ES-I3 (cell line): ENCODE data around the gene TNS4.

Experiments
- H3K36me3 ChIP-seq: 2 replicates; pipeline ENCODE4 v1.6.1; 2013; ENCODE audit warnings: mild to moderate bottlenecking, low read length, control low read depth, moderate library complexity; ENCODE audit not compliant: insufficient read depth
- H3K4me1 ChIP-seq: 2 replicates; pipeline ENCODE4 v1.6.1; 2013; ENCODE audit warnings: mild to moderate bottlenecking, control low read depth, low read length; ENCODE audit not compliant: insufficient read depth
- H3K9ac ChIP-seq: 2 replicates; pipeline ENCODE4 v1.6.1; 2013; ENCODE audit warnings: low read depth, mild to moderate bottlenecking, low read length, moderate library complexity
- H3K9me3 ChIP-seq: 2 replicates; pipeline ENCODE4 v1.6.1; 2013; ENCODE audit warnings: mild to moderate bottlenecking, low read length, moderate library complexity; ENCODE audit not compliant: control insufficient read depth, insufficient read depth

TNS4 gene

DNA sequence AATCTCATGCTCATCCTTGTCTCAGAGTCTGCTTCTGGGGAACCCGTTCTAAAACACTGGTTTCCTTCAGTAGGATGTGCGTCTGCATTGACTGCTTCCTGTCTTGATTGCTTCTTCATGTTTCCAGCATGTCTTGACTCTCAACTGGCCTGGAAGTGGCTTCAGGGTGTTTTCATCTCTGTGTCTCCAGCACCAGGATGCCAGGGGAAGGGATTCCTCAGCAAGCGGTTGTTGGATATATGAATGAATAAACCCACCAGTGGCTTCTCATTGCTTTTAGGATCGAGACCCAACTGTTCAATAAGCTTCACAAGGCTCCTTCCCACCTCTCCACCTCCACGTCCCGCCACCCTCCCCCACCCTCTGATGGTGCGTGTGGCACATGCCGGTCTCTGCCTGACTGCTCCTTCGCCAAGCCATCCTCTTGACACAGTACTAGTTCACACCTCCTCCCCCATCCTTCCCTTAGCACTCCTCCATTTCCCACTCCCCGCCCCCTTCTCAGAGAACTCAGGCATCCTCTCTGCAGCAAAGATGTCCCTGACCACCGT is 14.1 kb upstream of the TNS4 start:
- Histone ChIP-seq H3K9me3 (no peaks in the 10 kb centered on the region), H3K9ac (no peak overlapping the region), H3K4me1 (peaks cover 14% of the 10 kb centered on the region), H3K36me3 (no peaks in the 10 kb centered on the region)

DNA sequence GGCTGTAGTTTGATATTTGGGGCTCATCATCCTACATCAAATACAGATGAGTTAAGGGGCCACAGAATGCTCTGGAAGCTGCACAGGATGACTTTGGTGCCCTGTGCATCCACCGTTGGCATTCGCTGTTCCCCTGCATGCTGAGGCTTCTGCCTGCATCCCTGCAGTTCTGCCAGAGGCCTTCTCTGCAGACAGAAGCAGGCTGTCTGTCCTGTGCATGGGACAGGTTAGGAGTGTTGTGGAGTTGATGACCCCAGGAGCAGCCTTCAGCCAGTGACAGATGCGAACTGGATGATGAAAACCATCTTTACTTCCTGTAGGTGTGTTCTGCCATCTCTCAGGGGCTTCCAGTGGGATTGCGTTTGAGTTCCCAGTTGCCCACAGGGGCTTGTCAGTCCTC is 13.6 kb upstream of the TNS4 start:
- no peak overlapping the region for H3K9ac ChIP-seq
- H3K36me3 ChIP-seq = no peaks in the 10 kb centered on the region
- peaks cover 18% of the 10 kb centered on the region for H3K4me1 ChIP-seq
- no peaks in the 10 kb centered on the region for H3K9me3 ChIP-seq

DNA sequence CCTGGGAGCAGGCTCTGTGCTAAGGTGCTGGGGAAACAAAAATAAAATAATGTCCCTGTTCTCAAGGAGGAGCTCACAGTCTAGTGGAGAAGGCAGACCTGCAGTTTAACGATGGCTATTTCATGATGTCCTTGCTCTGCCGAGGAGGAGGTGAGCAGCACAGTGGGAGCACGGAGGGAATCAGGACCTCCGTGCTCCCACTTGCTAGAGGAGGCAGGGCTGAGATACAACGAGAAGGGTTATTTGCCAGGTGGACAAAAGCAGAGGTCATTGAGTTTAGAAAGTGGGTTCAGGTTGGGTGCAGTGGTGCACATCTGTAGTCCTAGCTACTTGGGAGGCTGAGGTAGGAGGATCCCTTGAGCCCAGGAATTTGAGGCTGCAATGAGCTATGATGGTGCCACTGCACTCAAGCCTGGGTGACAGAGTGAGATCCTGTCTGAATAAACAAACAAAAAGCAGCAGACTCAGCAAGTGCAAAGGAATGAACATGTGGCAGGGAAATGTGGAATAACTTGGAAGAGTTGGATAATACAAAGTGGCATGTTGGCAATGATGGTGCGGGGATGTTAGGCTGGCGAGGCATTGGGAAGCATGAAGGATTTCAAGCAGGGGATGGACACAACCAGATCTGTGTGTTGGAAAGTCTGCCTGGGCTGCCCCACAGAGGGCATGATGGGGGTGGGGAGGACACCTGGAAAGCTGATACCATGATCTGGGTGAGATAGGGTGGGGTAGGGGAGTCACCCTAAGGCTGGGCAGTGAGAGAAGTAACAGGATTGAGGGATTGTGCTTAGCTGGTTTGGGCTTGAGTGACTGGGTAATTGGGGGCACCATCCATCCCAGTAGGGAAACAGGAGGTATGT is 12.8 kb upstream of the TNS4 start:
- Histone ChIP-seq H3K4me1 (peaks cover 23% of the 10 kb centered on the region), H3K9me3 (no peaks in the 10 kb centered on the region), H3K36me3 (no peaks in the 10 kb centered on the region), H3K9ac (no peak overlapping the region)

- Histone ChIP-seq H3K9ac (no peak overlapping the region), H3K36me3 (no peaks in the 10 kb centered on the region), H3K9me3 (no peaks in the 10 kb centered on the region), H3K4me1 (peaks cover 13% of the 10 kb centered on the region; the same call in 1 of the 2 replicates)
Observed at GRCh38 chr17:40511667-40512220, 10.3 kb upstream of the TNS4 start.

DNA sequence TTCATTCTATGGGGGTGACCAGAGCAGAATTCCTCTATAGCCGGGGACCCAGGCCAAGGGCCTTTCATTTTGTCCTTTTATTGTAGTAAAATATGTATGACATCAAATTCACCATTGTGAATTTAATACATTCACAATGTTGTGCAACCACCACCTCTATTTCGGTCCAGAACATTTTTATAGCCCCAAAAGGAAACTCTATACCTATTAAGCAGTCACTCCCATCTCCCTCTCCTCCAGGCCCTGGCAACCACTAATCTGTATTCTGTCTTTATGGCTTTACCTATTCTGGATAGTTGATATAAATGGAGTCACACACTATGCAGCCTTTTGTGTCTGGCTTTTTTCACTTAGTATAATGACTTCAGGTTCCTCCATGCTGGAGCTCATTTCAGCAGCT is 9.7 kb upstream of the TNS4 start:
- Histone ChIP-seq H3K9ac (no peak overlapping the region), H3K9me3 (no peaks in the 10 kb centered on the region), H3K4me1 (peaks cover 10% of the 10 kb centered on the region; the same call in 1 of the 2 replicates), H3K36me3 (no peaks in the 10 kb centered on the region)

GRCh38 chr17:40510328-40510648 is 8.9 kb upstream of the TNS4 start:
- H3K4me1 ChIP-seq = peaks cover 10% of the 10 kb centered on the region; the same call in 1 of the 2 replicates
- no peaks in the 10 kb centered on the region for H3K9me3 ChIP-seq
- no peak overlapping the region for H3K9ac ChIP-seq
- H3K36me3 ChIP-seq = no peaks in the 10 kb centered on the region

GRCh38 chr17:40509626-40510327 is 8.4 kb upstream of the TNS4 start:
- Histone ChIP-seq H3K9me3 (no peaks in the 10 kb centered on the region; the same call in 1 of the 2 replicates), H3K36me3 (no peaks in the 10 kb centered on the region), H3K9ac (no peak overlapping the region), H3K4me1 (peaks cover 10% of the 10 kb centered on the region; the same call in 1 of the 2 replicates)

DNA sequence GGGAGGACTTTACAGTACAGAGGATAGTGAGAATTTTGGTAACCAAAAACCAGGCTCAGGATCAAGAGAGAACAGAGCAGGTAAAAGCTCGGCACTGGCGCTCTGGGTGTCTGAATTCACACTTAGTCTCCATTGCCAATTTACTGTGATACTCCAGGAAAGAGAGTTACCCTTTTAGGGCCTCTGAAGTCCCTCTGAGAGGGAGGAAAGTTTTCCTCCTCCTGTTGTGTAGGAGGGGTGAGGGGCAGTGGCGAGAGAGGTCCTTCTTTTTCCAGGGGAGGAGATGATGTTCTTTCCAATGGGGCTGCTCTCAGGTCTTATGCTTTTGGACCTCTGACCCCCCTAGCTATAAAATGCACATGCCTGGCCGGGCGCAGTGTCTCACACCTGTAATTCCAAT is 5.4 kb upstream of the TNS4 start:
- no peaks in the 10 kb centered on the region; the same call in 1 of the 2 replicates for H3K9me3 ChIP-seq
- H3K9ac ChIP-seq = no peak overlapping the region
- H3K36me3 ChIP-seq = no peaks in the 10 kb centered on the region
- H3K4me1 ChIP-seq = peaks cover 10% of the 10 kb centered on the region; the same call in 1 of the 2 replicates

DNA sequence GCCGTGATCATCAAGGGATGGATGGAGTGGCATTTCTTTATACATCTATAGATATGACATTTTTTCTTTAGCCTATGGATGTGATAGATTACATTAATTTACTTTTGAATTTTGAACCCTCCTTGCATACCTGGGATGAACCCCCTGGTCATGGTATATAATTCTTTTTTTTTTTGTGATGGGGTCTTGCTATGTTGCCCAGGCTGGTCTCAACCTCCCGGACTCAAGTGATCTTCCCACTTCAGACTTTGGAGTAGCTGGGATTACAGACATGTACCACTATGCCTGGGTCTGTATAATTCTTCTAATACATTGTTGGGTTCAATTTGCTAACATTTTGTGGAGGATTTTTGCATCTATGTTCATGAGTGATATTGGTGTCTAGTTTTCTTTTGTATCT is 1.7 kb upstream of the TNS4 start:
- no peak overlapping the region for H3K9ac ChIP-seq
- H3K36me3 ChIP-seq = no peaks in the 10 kb centered on the region
- H3K4me1 ChIP-seq = peaks cover 9% of the 10 kb centered on the region
- H3K9me3 ChIP-seq = no peaks in the 10 kb centered on the region; the same call in 1 of the 2 replicates

DNA sequence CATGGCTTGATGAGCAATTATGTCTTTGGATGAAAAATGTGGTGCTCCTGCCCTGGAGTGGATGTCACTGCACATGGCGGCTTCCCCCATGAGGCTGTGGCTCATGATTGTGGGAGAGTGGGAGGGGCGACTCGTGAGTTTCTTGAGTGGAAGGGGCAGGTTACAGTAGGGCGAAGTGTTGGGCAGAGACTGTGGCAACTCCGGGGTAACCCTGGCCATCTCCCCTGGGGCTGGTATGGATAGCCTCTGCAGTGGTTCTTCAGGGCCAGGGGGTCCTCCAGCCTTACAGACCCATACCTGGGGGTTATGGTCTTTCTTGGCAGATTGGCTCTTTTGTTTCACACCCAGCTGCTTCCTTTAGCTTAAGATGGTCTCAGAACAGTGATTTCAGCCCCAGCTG is 1.3 kb upstream of the TNS4 start:
- Histone ChIP-seq H3K9me3 (no peaks in the 10 kb centered on the region; the same call in 1 of the 2 replicates), H3K4me1 (peaks cover 13% of the 10 kb centered on the region), H3K9ac (no peak overlapping the region), H3K36me3 (no peaks in the 10 kb centered on the region)

DNA sequence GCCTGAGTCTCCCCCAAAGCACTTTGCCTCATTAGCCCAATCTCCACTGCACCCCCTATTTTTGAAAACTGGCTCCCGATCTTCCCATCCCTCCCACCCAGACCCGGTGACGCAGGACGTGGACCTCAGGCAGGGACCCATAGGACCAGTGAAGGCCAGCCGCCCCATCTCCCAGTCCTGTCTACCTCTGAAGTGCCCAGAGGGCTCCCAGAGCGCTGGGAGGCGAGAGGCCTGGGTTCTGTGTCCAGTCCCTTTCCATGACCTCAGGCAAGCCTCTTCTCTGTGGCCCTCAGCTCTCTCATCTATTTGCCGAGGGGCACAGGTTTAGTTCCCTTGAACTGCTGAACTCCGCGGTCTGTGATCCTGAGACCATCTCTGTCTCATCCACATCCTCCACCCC is 714 bp downstream of the TNS4 start:
- peaks cover 18% of the 10 kb centered on the region for H3K4me1 ChIP-seq
- H3K9ac ChIP-seq = no peak overlapping the region
- no peaks in the 10 kb centered on the region; the same call in 1 of the 2 replicates for H3K9me3 ChIP-seq
- H3K36me3 ChIP-seq = no peaks in the 10 kb centered on the region

- Histone ChIP-seq H3K4me1 (peaks cover 18% of the 10 kb centered on the region), H3K9ac (no peak overlapping the region), H3K9me3 (no peaks in the 10 kb centered on the region; the same call in 1 of the 2 replicates), H3K36me3 (no peaks in the 10 kb centered on the region)
Observed at GRCh38 chr17:40500190-40500589, 1.2 kb downstream of the TNS4 start.

DNA sequence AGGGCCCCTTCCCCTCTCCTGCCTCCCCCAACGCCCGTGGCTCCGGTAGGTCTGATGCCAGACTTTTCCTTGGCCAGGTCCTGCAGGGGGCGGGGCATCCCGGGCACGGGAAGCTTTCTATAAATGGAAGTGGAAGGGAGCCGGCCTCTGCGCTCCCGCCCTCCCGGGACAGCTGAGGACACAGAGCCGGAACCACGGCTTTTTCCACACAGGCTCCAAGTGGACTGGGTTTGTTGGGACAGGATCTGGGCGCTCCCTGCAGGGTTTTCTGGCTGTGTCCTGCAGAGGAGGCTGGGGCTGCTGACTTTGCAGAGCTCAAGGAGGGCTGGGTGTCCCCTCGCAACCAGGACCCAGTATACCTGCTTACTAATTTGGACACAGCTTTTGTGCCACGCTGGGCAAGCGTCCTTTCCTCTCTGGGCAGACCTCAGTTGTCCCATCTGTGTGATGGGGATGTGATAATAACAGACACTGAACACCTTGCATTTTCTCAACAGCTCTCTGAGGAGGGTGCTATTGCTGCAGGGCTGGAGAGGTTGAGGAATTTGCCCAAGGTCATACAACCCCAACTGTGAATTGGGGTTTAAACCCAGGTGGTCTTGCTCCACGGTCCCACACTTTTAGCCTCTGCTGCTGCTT is 1.8 kb downstream of the TNS4 start:
- no peaks in the 10 kb centered on the region for H3K36me3 ChIP-seq
- H3K9ac ChIP-seq = peak overlapping the region; percentile 17; the same call in 1 of the 2 replicates
- H3K4me1 ChIP-seq = peaks cover 18% of the 10 kb centered on the region
- no peaks in the 10 kb centered on the region for H3K9me3 ChIP-seq
